HEK293 (cell line): ENCODE data around the gene SLC25A19.

ENCODE experiments used
- CTCF ChIA-PET: fragments of 350-600 bp; formaldehyde crosslinking; extraction: SDS; loops from one replicate; lab custom pipeline; 2021; ENCODE audit warnings: antibody characterized with exemption; lab: Yijun Ruan, JAX
- POLR2A ChIA-PET: fragments of 300-600 bp; formaldehyde crosslinking; extraction: SDS; loops from one replicate; lab custom pipeline; 2020; ENCODE audit warnings: antibody characterized with exemption, inconsistent platforms; lab: Yijun Ruan, JAX
- H3K27ac ChIP-seq: fragments of 200-500 bp; sonication (Bioruptor generic); 2 replicates; pipeline ENCODE4 v1.5.1; 2014; ENCODE audit warnings: low read depth, low read length, control low read depth, inconsistent platforms; ENCODE audit errors: extremely low read depth
- H3K36me3 ChIP-seq, 2 experiments: fragments of 200-500 bp in 1 of 2; sonication (Bioruptor generic) in 1 of 2; 1 replicate in 1 of 2; 2 replicates in 1 of 2; pipeline ENCODE4 v1.5.1; 2014 to 2017; ENCODE audit warnings: inconsistent platforms in 2 of 2, low read length in 2 of 2; ENCODE audit not compliant: control insufficient read depth in 2 of 2, insufficient read depth in 1 of 2
- H3K4me1 ChIP-seq: fragments of 200-500 bp; sonication (Bioruptor generic); 2 replicates; pipeline ENCODE4 v1.5.1; 2014; ENCODE audit warnings: mild to moderate bottlenecking, low read length, inconsistent platforms; ENCODE audit not compliant: control insufficient read depth, insufficient read depth
- H3K4me3 ChIP-seq: 2 replicates; pipeline ENCODE4 v1.5.1; 2011; ENCODE audit warnings: low read depth, mild to moderate bottlenecking, control low read depth, low read length, moderate library complexity
- H3K9me3 ChIP-seq: fragments of 200-500 bp; sonication (Bioruptor generic); 2 replicates; pipeline ENCODE4 v1.5.1; 2014; ENCODE audit warnings: low read depth, low read length, inconsistent platforms; ENCODE audit not compliant: control insufficient read depth, insufficient read depth
- CTCF ChIP-seq: fragments of 450-650 bp; formaldehyde crosslinking; IDR thresholded peaks from 2 replicates; pipeline ENCODE4 v1.5.1; 2016; ENCODE audit warnings: missing biosample characterization, missing genetic modification characterization
- GLIS1 ChIP-seq: fragments of 450-650 bp; formaldehyde crosslinking; IDR thresholded peaks from 2 replicates; pipeline ENCODE4 v1.5.1; 2016; ENCODE audit warnings: missing biosample characterization, missing genetic modification characterization
- GLIS2 ChIP-seq: fragments of 450-650 bp; formaldehyde crosslinking; IDR thresholded peaks from 2 replicates; pipeline ENCODE4 v1.5.1; 2016; ENCODE audit warnings: missing biosample characterization, missing genetic modification characterization
- HIC1 ChIP-seq: fragments of 450-650 bp; formaldehyde crosslinking; IDR thresholded peaks from 2 replicates; pipeline ENCODE4 v1.5.1; 2016; ENCODE audit warnings: missing biosample characterization, missing genetic modification characterization
- IKZF3 ChIP-seq: fragments of 450-650 bp; IDR thresholded peaks from 2 replicates; pipeline ENCODE4 v1.5.0; 2018; ENCODE audit warnings: missing biosample characterization, mild to moderate bottlenecking, missing genetic modification characterization, moderate library complexity
- KLF8 ChIP-seq: fragments of 450-650 bp; formaldehyde crosslinking; IDR thresholded peaks from 2 replicates; pipeline ENCODE4 v1.5.1; 2016; ENCODE audit warnings: missing biosample characterization, missing genetic modification characterization
- PATZ1 ChIP-seq: fragments of 450-650 bp; formaldehyde crosslinking; IDR thresholded peaks from 2 replicates; pipeline ENCODE4 v1.5.1; 2016; ENCODE audit warnings: missing biosample characterization, missing genetic modification characterization
- SCRT1 ChIP-seq: fragments of 450-650 bp; formaldehyde crosslinking; IDR thresholded peaks from 2 replicates; pipeline ENCODE4 v1.5.1; 2016; ENCODE audit warnings: missing biosample characterization, missing genetic modification characterization, borderline replicate concordance
- SCRT2 ChIP-seq: fragments of 450-650 bp; formaldehyde crosslinking; IDR thresholded peaks from 2 replicates; pipeline ENCODE4 v1.5.1; 2016; ENCODE audit warnings: missing biosample characterization, missing genetic modification characterization
- ZBTB48 ChIP-seq: fragments of 450-650 bp; formaldehyde crosslinking; IDR thresholded peaks from 2 replicates; pipeline ENCODE4 v1.5.1; 2016; ENCODE audit warnings: missing biosample characterization, missing genetic modification characterization
- ZIC2 ChIP-seq: fragments of 450-650 bp; formaldehyde crosslinking; IDR thresholded peaks from 2 replicates; pipeline ENCODE4 v1.5.1; 2016; ENCODE audit warnings: missing biosample characterization, missing genetic modification characterization
- ZNF221 ChIP-seq: fragments of 450-650 bp; formaldehyde crosslinking; IDR thresholded peaks from 2 replicates; pipeline ENCODE4 v1.5.1; 2017; ENCODE audit warnings: missing biosample characterization, missing genetic modification characterization, borderline replicate concordance
- ZNF362 ChIP-seq: fragments of 450-650 bp; formaldehyde crosslinking; IDR thresholded peaks from 2 replicates; pipeline ENCODE4 v1.5.1; 2016; ENCODE audit warnings: missing biosample characterization, missing genetic modification characterization
- ZNF366 ChIP-seq: fragments of 450-650 bp; formaldehyde crosslinking; conservative IDR thresholded peaks from 2 replicates; pipeline ENCODE4 v1.5.1; 2016; ENCODE audit warnings: missing biosample characterization, missing genetic modification characterization
- ZNF398 ChIP-seq: fragments of 450-650 bp; formaldehyde crosslinking; IDR thresholded peaks from 2 replicates; pipeline ENCODE4 v1.5.1; 2017; ENCODE audit warnings: missing biosample characterization, missing genetic modification characterization
- ZNF585B ChIP-seq: fragments of 450-650 bp; formaldehyde crosslinking; IDR thresholded peaks from 2 replicates; pipeline ENCODE4 v1.5.1; 2016; ENCODE audit warnings: missing biosample characterization, missing genetic modification characterization
- ZNF600 ChIP-seq: fragments of 450-650 bp; formaldehyde crosslinking; IDR thresholded peaks from 2 replicates; pipeline ENCODE4 v1.5.1; 2016; ENCODE audit warnings: missing biosample characterization, missing genetic modification characterization
- ZNF629 ChIP-seq: fragments of 450-650 bp; formaldehyde crosslinking; IDR thresholded peaks from 2 replicates; pipeline ENCODE4 v1.5.1; 2017; ENCODE audit warnings: missing biosample characterization, missing genetic modification characterization
- ZNF785 ChIP-seq: fragments of 450-650 bp; formaldehyde crosslinking; IDR thresholded peaks from 2 replicates; pipeline ENCODE4 v1.5.1; 2016; ENCODE audit warnings: missing biosample characterization, missing genetic modification characterization

SLC25A19 gene

GRCh38 chr17:75288770-75289114, 491 bp downstream of the SLC25A19 start:
- H3K27ac ChIP-seq = peak overlapping the region; percentile 79
- peaks cover 11 to 22% of the 10 kb centered on the region in 2 experiments for H3K36me3 ChIP-seq
- peak overlapping the region; percentile 79 for H3K4me3 ChIP-seq
- POLR2A ChIA-PET = interaction anchor here (0.6 to 2.7 kb wide), 47 partner anchors 8 to 567 kb away, joined by 3 to 111 read pairs (median 5); partner anchors contain the start of genes ARMC7, CDR2L, FDXR and GGA3
- TF ChIP-seq ZNF366 (peak; percentile 39), ZNF600 (tag by site-specific recombination) (peak; percentile 91), ZNF629 (tag by site-specific recombination) (no peak), CTCF (tag by site-specific recombination) (0 out of 2 replicates have a peak, but pooled peaks have one; percentile 6), ZBTB48 (peak; percentile 80; the same call in 1 of the 2 replicates), ZNF362 (tag by site-specific recombination) (no peak), IKZF3 (0 out of 2 replicates have a peak, but pooled peaks have one; percentile 34), ZNF398 (tag by site-specific recombination) (peak; percentile 42; the same call in 1 of the 2 replicates), GLIS1 (tag by site-specific recombination) (peak; percentile 60), ZIC2 (tag by site-specific recombination) (peak; percentile 49), GLIS2 (peak; percentile 50; the same call in 1 of the 2 replicates), ZNF785 (no peak), PATZ1 (tag by site-specific recombination) (peak; percentile 59; the same call in 1 of the 2 replicates), ZNF221 (no peak), KLF8 (0 out of 2 replicates have a peak, but pooled peaks have one; percentile 62), HIC1 (peak; percentile 69)
- TF ChIP-seq, all 188 proteins: peak for 12
- Histone ChIP-seq H3K9me3 (no peaks in the 10 kb centered on the region), H3K4me1 (peaks cover 4% of the 10 kb centered on the region; the same call in 1 of the 2 replicates)
- CTCF ChIA-PET = interaction anchor here (0.6 to 2.2 kb wide), 17 partner anchors 9 to 136 kb away, joined by 3 to 22 read pairs (median 5); partner anchors contain the start of genes MIF4GD and MRPS7

GRCh38 chr17:75288359-75288758, 874 bp downstream of the SLC25A19 start:
- POLR2A ChIA-PET = interaction anchor here (1.1 to 2.7 kb wide), 21 partner anchors 8 to 568 kb away, joined by 3 to 111 read pairs (median 7); partner anchors contain the start of genes FDXR, GGA3, GRB2 and JPT1
- no peaks in the 10 kb centered on the region for H3K9me3 ChIP-seq
- H3K27ac ChIP-seq = peak overlapping the region; percentile 39; the same call in 1 of the 2 replicates
- CTCF ChIA-PET = interaction anchor here (1.4 to 2.2 kb wide), 5 partner anchors 9 to 134 kb away, joined by 4 to 22 read pairs (median 5); partner anchors contain the start of gene MIF4GD
- TF ChIP-seq ZNF585B = no peak
- TF ChIP-seq SCRT2 (tag by site-specific recombination) = peak; percentile 90
- TF ChIP-seq SCRT1 (tag by site-specific recombination) = peak; percentile 84
- peaks cover 15 to 25% of the 10 kb centered on the region in 2 experiments for H3K36me3 ChIP-seq
- peak overlapping the region; percentile 79 for H3K4me3 ChIP-seq
- peaks cover 4% of the 10 kb centered on the region; the same call in 1 of the 2 replicates for H3K4me1 ChIP-seq
